OCI-LY7 (cell line): ENCODE measurements around the gene NLRP13.

Source experiments
- CTCF ChIP-seq: fragments of 200-600 bp; sonication (generic); conservative IDR thresholded peaks from 2 replicates; pipeline ENCODE4 v1.5.1; 2014; ENCODE audit warnings: mild to moderate bottlenecking, antibody characterized with exemption, low read length, moderate library complexity, mixed read lengths
- EZH2phosphoT487 ChIP-seq: fragments of 200-600 bp; sonication (generic); IDR thresholded peaks from 2 replicates; pipeline ENCODE4 v1.6.1; 2018; ENCODE audit warnings: low read depth, borderline replicate concordance, mild to moderate bottlenecking, mixed run types, antibody characterized with exemption, low read length, moderate library complexity, mixed read lengths

- TF ChIP-seq CTCF (no peak), EZH2phosphoT487 (no peak)
Measured at GRCh38 chr19:55858401-55858800, 73.7 kb downstream of the NLRP13 start.
